ENCODE results near the gene MAP2K5. TPM values are rescaled to one million over a fixed set of nuclear protein-coding genes. Genes with fewer than 3 reads are reported as not detected.

The MAP2K5 gene
- total RNA-seq, 1 donor from 2014 or later = 25.0 TPM

GRCh38 chr15:67852418-67852817 lies 309.9 kb downstream of the MAP2K5 start:
- Histone ChIP-seq H3K4me1 (no peaks in the 10 kb centered on the region), H3K9me3 (replicated peaks) (no peaks in the 10 kb centered on the region), H3K27me3 (ENCODE audit: low read depth) (no peaks in the 10 kb centered on the region), H3K27ac (replicated peaks) (no peak overlapping the region), H3K36me3 (no peaks in the 10 kb centered on the region), H3K4me3 (no peak overlapping the region)
- no peak for DNase-seq
- no peak for TF ChIP-seq CTCF (IDR thresholded peaks at IDR 0.05; ENCODE audit: borderline replicate concordance)
- intact Hi-C loops (cut with micrococcal nuclease) = no loop called here

- H3K27ac ChIP-seq (replicated peaks) = no peak overlapping the region
- H3K4me3 ChIP-seq = no peak overlapping the region
- DNase-seq = no peak
- H3K4me1 ChIP-seq = no peaks in the 10 kb centered on the region
- intact Hi-C loops (cut with micrococcal nuclease) = no loop called here
- H3K27me3 ChIP-seq (ENCODE audit: low read depth) = no peaks in the 10 kb centered on the region
- TF ChIP-seq CTCF (IDR thresholded peaks at IDR 0.05; ENCODE audit: borderline replicate concordance) = no peak
- no peaks in the 10 kb centered on the region for H3K9me3 ChIP-seq (replicated peaks)
- H3K36me3 ChIP-seq = no peaks in the 10 kb centered on the region
Observed at GRCh38 chr15:67853454-67853853, 311.0 kb downstream of the MAP2K5 start.

- no peak for TF ChIP-seq CTCF (IDR thresholded peaks at IDR 0.05; ENCODE audit: borderline replicate concordance)
- H3K9me3 ChIP-seq (replicated peaks) = no peaks in the 10 kb centered on the region
- no peak overlapping the region for H3K4me3 ChIP-seq
- H3K36me3 ChIP-seq = no peaks in the 10 kb centered on the region
- DNase-seq = no peak
- intact Hi-C loops (cut with micrococcal nuclease) = no loop called here
- no peak overlapping the region for H3K27ac ChIP-seq (replicated peaks)
- no peaks in the 10 kb centered on the region for H3K27me3 ChIP-seq (ENCODE audit: low read depth)
- H3K4me1 ChIP-seq = no peaks in the 10 kb centered on the region
Observed at GRCh38 chr15:67854358-67854757, 311.9 kb downstream of the MAP2K5 start.

GRCh38 chr15:67855842-67856241 lies 313.3 kb downstream of the MAP2K5 start:
- Histone ChIP-seq H3K4me3 (no peak overlapping the region), H3K9me3 (replicated peaks) (no peaks in the 10 kb centered on the region), H3K36me3 (no peaks in the 10 kb centered on the region), H3K4me1 (no peaks in the 10 kb centered on the region), H3K27ac (replicated peaks) (no peak overlapping the region), H3K27me3 (ENCODE audit: low read depth) (no peaks in the 10 kb centered on the region)
- no peak for TF ChIP-seq CTCF (IDR thresholded peaks at IDR 0.05; ENCODE audit: borderline replicate concordance)
- DNase-seq = no peak
- intact Hi-C loops (cut with micrococcal nuclease) = no loop called here

Other genes with a start within 250 kb of the MAP2K5 start
- gene C15orf61, start 21.6 kb upstream of the MAP2K5 start, total RNA-seq = 13.8 TPM

Measured in left ventricle myocardium inferior (tissue), 1 donor.